SKM-1 treated with dmso at 0.1 percent for 144 hours (cell line): Measurements from ENCODE around the gene NAXD.
"Not testable (repeated sequence)": the region's sequence is repeated elsewhere in the genome, so short reads cannot be mapped to it uniquely, and the experiment has no call there.

Experiments used
- DNase-seq: peaks from one replicate; lab custom pipeline; 2025; ENCODE audit not compliant: unreplicated experiment; lab: John Stamatoyannopoulos, UW

Gene NAXD

GRCh38 chr13:110615322-110616102, at the start of gene NAXD:
TSS of gene NAXD (plus strand) at chr13:110615545. CDS start at chr13:110615602, 57 bp downstream.
- DNase-seq, result peak; percentile 40

- DNase-seq, result no peak
Observed at GRCh38 chr13:110566171-110566570, 49.2 kb upstream of the NAXD start.

DNA sequence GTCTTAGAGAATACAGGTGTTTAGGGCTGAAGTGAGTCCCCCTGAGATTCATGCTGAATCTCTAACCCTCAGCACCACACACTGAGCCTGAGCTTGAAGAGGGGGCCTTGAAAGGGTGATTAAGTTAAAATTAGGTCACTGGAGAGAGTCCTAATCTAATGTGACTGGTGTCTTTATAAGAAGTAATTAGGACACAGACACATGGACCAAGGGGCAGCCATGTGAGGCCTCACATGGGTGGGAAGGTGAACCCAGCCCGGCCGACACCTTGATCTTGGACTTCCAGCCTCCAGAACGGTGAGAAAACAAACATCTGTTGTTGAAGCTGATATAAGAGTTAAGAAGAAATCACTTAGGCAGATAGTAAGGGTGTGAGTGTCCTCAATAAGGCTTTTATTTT, 46.7 kb upstream of the NAXD start:
- DNase-seq, result no peak

- not testable (repeated sequence) for DNase-seq
Observed at GRCh38 chr13:110569962-110570361, 45.4 kb upstream of the NAXD start.

- DNase-seq, result no peak
Observed at GRCh38 chr13:110570886-110571285, 44.5 kb upstream of the NAXD start.

GRCh38 chr13:110571896-110572777, 43.2 kb upstream of the NAXD start:
- DNase-seq, result no peak

DNA sequence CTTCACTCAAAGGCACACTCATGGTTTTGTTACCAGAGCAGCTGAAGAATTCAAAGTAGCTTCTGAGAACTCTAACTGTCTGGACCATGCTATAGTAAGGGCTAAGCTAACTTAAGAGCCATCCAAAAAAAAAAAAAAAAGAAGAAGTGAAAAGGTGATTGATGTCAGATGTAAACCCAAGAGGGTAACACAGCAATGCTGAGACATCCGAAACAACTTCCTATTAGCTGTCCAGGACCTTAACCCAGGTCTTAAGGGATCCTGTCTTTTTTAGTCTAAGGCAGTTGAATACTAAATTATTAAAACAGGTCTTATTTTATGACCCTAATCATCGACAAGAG, 42.6 kb upstream of the NAXD start:
- DNase-seq, result no peak

DNA sequence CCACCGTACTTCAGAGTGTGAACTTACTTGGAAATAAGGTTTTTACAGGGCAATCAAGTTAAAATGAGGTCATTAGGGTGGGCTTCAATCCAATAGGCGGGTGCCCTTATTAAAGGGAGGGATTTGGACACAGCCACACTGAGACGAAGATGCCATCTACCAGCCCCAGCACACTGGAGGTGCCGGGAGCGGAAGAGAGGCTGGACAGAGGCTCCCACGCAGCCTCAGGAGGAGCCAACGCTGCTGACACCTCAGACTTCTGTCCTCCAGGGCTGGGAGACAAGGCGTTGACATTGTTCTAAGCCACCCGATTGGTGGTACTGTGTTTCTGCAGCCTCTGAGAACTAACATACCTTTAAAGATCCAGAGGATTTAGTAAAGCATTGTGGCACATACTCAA, 41.2 kb upstream of the NAXD start:
- DNase-seq, result no peak

DNA sequence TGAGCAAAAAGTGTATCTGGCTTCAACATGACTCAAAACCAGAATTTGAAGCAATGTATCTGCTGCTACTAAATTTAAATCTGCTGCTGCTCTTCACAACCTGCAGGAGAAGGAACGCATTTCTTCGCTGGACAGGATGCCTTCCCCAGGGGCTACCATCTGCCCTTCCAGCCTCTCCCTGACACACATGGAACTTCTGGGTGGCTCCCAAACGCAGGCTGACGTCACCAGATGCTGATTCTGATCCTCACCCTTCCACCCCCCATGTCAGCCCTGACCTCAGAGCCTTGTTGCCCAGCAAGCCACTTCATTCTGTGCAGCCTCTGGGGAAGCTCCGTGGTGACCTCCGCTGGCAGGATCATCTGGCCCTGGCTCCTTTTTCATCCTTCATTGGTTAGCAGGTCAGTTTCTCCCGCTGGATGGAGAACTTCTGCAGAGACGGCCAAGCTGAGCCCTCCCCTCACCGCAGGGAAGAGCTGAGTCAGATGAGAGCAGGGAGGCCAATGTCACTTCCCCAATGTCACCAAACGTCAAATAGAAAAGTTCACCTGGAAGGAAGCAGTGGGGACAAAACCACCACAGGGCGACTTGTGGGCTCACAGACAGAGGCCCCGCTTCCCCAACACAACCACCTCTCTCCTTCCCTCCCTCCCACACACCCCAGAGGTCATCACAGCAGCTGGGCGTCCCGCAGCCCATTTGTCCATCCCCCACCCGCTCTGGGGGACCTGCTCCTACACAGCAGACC, 39.8 kb upstream of the NAXD start:
- DNase-seq, result peak; percentile 86

- no peak for DNase-seq
Observed at GRCh38 chr13:110576070-110576394, 39.3 kb upstream of the NAXD start.

GRCh38 chr13:110576736-110577476, 38.4 kb upstream of the NAXD start:
- DNase-seq, result no peak

DNA sequence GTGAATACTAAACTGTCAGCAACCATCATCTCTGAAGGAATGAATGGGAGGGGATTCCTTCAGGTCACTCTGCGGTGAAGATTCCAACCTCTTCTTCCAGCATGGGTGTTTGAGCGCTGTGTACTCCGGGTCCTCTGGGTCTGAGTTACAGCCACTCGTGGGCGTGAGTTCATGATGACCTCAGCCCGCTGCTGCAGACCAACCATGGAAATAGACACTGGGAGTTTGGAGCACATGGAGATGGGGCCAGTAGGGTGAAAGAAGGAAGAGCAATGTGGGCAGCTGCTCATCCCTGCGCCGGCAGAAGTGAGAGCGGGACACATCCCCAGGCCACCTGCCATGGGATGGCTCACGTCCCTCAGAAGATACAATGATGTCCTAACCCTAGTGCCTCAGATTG, 37.0 kb upstream of the NAXD start:
- no peak for DNase-seq

- no peak for DNase-seq
Observed at GRCh38 chr13:110580800-110581199, 34.5 kb upstream of the NAXD start.

- no peak for DNase-seq
Observed at GRCh38 chr13:110581506-110582185, 33.7 kb upstream of the NAXD start.

GRCh38 chr13:110582421-110582954, 32.9 kb upstream of the NAXD start:
- no peak for DNase-seq

DNA sequence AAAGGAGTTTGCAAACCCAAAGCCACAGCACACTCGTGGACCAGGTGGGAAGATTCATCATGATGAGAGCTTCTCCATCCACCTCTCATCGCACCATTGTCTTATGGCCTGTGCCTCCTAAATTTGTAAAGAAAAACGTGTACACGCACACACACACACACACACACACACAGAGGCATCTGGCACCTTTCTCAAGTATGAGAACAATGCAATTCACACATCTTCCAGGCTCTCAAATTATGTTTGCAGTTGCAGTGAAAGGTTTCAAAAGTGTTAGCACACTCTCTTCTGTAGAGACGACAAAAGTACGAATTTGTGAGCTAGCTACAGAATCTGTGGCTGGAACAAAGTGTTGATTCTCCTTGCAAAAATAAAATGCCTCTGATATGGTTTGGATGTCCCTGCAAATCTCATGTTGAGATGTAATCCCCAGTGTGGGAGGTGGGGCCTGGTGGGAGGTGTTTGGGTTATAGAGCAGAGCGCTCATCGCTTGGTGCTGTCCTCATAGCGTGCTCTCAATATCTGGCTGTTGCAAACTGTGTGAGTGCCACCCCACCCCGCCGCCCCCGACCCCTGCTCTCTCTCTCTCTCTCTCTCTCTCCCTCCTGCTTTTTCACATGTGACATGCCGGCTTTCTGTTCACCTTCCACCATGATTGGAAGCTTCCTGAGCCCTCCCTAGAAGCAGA, 32.0 kb upstream of the NAXD start:
- DNase-seq, result no peak

DNA sequence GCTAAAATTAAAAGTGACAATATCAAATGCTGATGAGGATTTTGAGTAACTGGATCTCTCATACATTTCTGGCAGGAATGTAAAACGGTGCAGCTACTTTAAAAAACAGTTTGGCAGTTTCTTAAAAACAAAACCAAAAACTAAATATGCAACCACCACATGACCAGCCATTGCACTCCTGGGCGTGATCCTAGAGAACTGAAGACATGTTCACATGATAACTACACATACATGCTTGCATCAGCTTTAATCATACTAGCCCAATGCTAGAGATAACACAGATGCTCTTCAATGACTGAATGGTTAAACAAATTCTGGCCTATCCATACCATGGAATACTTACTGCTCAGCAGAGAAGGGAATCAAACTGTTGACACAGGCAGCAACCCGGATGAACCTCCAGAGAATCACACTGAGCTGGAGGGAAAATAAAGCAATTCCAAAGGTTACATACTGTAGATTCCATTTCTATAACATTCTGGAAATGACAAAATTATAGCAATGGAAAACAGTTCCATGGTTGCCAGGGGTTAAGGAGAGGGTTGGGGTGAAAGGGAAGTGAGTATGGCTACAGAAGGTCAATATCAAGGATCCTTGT, 25.5 kb upstream of the NAXD start:
- no peak for DNase-seq

DNA sequence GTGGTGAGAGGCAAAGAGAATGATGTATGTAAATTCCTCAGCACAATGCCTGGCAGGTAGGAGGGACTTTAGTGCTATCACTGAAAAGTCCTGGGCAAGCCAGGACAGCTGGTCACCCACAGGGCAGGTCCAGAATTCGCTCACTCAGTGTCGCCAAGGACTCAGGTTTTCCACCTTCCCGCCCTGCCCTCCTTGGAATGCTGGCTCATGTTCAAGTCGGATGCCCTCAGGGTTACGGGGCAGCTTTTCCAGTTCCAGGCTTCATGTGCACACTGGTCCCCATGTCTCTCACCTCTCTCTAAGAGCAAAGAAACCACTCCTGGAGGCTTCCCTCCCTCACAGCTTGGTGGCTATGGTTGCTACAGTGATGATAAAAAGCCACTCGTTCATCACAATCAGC, 24.8 kb upstream of the NAXD start:
- no peak for DNase-seq

DNA sequence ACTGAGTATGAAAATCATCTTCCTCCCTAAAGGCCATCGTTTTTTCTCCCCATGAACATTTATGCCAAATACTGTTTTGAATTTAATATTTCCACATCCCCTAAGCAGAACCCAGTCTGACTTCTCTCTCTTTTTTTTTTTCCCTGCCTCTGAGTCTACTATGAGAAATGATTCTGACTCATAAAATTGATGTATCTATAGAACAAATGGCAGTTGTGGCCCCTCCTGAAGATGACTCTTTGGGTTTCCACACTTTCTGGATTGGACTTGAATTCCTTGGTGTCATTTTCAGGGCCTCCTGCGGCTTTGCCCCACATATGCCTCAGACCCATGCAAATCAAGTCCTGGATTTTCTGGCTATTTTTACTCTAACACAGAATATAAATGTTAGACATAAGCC, 22.7 kb upstream of the NAXD start:
- no peak for DNase-seq
